Stimulated activated CD4-positive, alpha-beta T cell treated with anti-CD3 and anti-CD28 coated beads, TNF-alpha, amount 100 ng/mL, for 48 hours (primary cell): ENCODE data around the gene ALOX12B.
"Not testable (repeated sequence)": the region's sequence is repeated elsewhere in the genome, so short reads cannot be mapped to it uniquely, and the experiment has no call there.

Source experiments
- DNase-seq, 3 donors: peaks; one replicate each; pipeline ENCODE4 v3.0.0-alpha.2; 2020; ENCODE audit warnings: low read depth in 3 of 3

Gene ALOX12B

GRCh38 chr17:8082292-8082691 is 5.2 kb downstream of the ALOX12B start:
- no peak for DNase-seq

GRCh38 chr17:8081876-8082275 is 5.6 kb downstream of the ALOX12B start:
- no peak for DNase-seq

GRCh38 chr17:8080799-8081219 is 6.7 kb downstream of the ALOX12B start:
- no peak for DNase-seq

- DNase-seq = no peak
Observed at GRCh38 chr17:8080208-8080798, 7.2 kb downstream of the ALOX12B start.

GRCh38 chr17:8079291-8080207 is 8.0 kb downstream of the ALOX12B start:
- peak; percentile 66 to 72 (median 69) for DNase-seq

- not testable (repeated sequence) for DNase-seq
Observed at GRCh38 chr17:8077939-8078338, 9.6 kb downstream of the ALOX12B start.

- DNase-seq = no peak
Observed at GRCh38 chr17:8076502-8077266, 10.8 kb downstream of the ALOX12B start.

- no peak for DNase-seq
Observed at GRCh38 chr17:8075574-8076342, 11.8 kb downstream of the ALOX12B start.

- no peak for DNase-seq
Observed at GRCh38 chr17:8075081-8075480, 12.4 kb downstream of the ALOX12B start.

GRCh38 chr17:8074554-8074953 is 13.0 kb downstream of the ALOX12B start:
- DNase-seq = no peak

- DNase-seq = peak; percentile 70 to 82 (median 72)
Observed at GRCh38 chr17:8073627-8074484, 13.7 kb downstream of the ALOX12B start.

GRCh38 chr17:8072729-8073461 is 14.6 kb downstream of the ALOX12B start:
- peak in 1 of 3 donors; percentile 30 for DNase-seq

GRCh38 chr17:8072341-8072728 is 15.2 kb downstream of the ALOX12B start:
- DNase-seq = no peak

GRCh38 chr17:8071496-8071895 is 16.0 kb downstream of the ALOX12B start:
- DNase-seq = no peak

- DNase-seq = no peak
Observed at GRCh38 chr17:8069587-8069860, 18.0 kb downstream of the ALOX12B start.

GRCh38 chr17:8068736-8069586 is 18.6 kb downstream of the ALOX12B start:
- no peak for DNase-seq

GRCh38 chr17:8067806-8068205 is 19.7 kb downstream of the ALOX12B start:
- no peak for DNase-seq

GRCh38 chr17:8066841-8067775 is 20.4 kb downstream of the ALOX12B start:
- DNase-seq = no peak
